HepG2 (cell line): ENCODE data around the gene NAPB. TPM values are rescaled to one million over a fixed set of nuclear protein-coding genes. Genes with fewer than 3 reads are reported as not detected.

Experiments
- ATAC-seq: fragments of 200-7000 bp; cut with Tn5 transposase; 3 replicates; pipeline ENCODE4 v1.9.1; 2020; ENCODE audit warnings: mild to moderate bottlenecking, moderate library complexity
- BruUV-seq: library from RNA; stranded (reverse); fragments of 400-500 nt; replicated peaks from 2 replicates; lab custom pipeline; 2021; lab: Mats Ljungman, UMichigan
- CTCF ChIA-PET: fragments of 300-600 bp; formaldehyde crosslinking; extraction: SDS; loops from one replicate; lab custom pipeline; 2021; ENCODE audit warnings: low total read pairs, inconsistent platforms, low intra/inter-chr PET ratio; lab: Yijun Ruan, JAX
- POLR2A ChIA-PET: fragments of 350-600 bp; sonication (Branson Sonifier 250); formaldehyde crosslinking; loops from one replicate; lab custom pipeline; 2020; ENCODE audit warnings: antibody characterized with exemption, inconsistent platforms; lab: Yijun Ruan, JAX
- DNase-seq: peaks from one replicate; pipeline ENCODE4 v3.0.0-alpha.2; 2015; ENCODE audit warnings: low spot score
- FAIRE-seq: peaks from 3 replicates; lab custom pipeline; 2011; peaks lifted over from hg19 to GRCh38; lab: Jason Lieb, UNC
- H2AFZ ChIP-seq: one replicate; pipeline ENCODE4 v1.6.1; 2011; ENCODE audit warnings: low read length, inconsistent platforms
- H3K27ac ChIP-seq: fragments of 300-600 bp; 3 replicates; pipeline ENCODE4 v1.8.0; 2011; ENCODE audit warnings: mixed run types, mild to moderate bottlenecking, mixed read lengths, low read length, inconsistent platforms; ENCODE audit not compliant: insufficient read depth; ENCODE audit errors: extremely low read length
- H3K27me3 ChIP-seq, 2 experiments: fragments of 200-600 bp in 1 of 2; 2 replicates in 1 of 2; 3 replicates in 1 of 2; pipeline versions ENCODE4 v1.6.0 to v1.8.0; 2011; ENCODE audit warnings: low read length in 2 of 2, mild to moderate bottlenecking in 2 of 2, moderate library complexity in 2 of 2, inconsistent platforms in 1 of 2; ENCODE audit not compliant: insufficient read depth in 2 of 2, control insufficient read depth in 1 of 2
- H3K36me3 ChIP-seq, 2 experiments: fragments of 200-600 bp in 1 of 2; replicated peaks in 1 of 2; 2 replicates in 1 of 2; 3 replicates in 1 of 2; pipeline versions ENCODE4 v1.5.1 to v1.8.0; 2011; ENCODE audit warnings: low read length in 2 of 2, inconsistent platforms in 1 of 2; ENCODE audit not compliant: insufficient read depth in 2 of 2, control insufficient read depth in 1 of 2
- H3K4me1 ChIP-seq: 2 replicates; pipeline ENCODE4 v1.5.1; 2012; ENCODE audit warnings: low read length, inconsistent platforms; ENCODE audit not compliant: insufficient read depth
- H3K4me2 ChIP-seq: 2 replicates; pipeline ENCODE4 v1.6.0; 2011; ENCODE audit warnings: low read depth, low read length, inconsistent platforms
- H3K4me3 ChIP-seq, 3 experiments: fragments of 200-600 bp in 1 of 3; sonication (generic), shearing (Covaris generic) in 1 of 3; replicated peaks in 1 of 3; 2 replicates each; pipeline ENCODE4 v1.5.1; 2011 to 2016; ENCODE audit warnings: low read length in 3 of 3, inconsistent platforms in 2 of 3, low read depth in 2 of 3, mild to moderate bottlenecking in 2 of 3, control low read depth in 1 of 3, mixed read lengths in 1 of 3; ENCODE audit not compliant: insufficient read depth in 1 of 3
- H3K79me2 ChIP-seq: one replicate; pipeline ENCODE4 v1.6.1; 2011; ENCODE audit warnings: low read length, inconsistent platforms; ENCODE audit not compliant: insufficient read depth
- H3K9ac ChIP-seq: 2 replicates; pipeline ENCODE4 v1.6.0; 2011; ENCODE audit warnings: mild to moderate bottlenecking, low read depth, low read length, inconsistent platforms; ENCODE audit not compliant: insufficient read depth
- H3K9me3 ChIP-seq: 2 replicates; pipeline ENCODE4 v1.5.1; 2012; ENCODE audit warnings: mild to moderate bottlenecking, low read length
- H4K20me1 ChIP-seq: 2 replicates; pipeline ENCODE4 v1.6.0; 2011; ENCODE audit warnings: inconsistent platforms, mild to moderate bottlenecking, low read length, moderate library complexity; ENCODE audit not compliant: insufficient read depth
- FOSL2 ChIP-seq: sonication (generic); formaldehyde crosslinking; IDR thresholded peaks from 2 replicates; pipeline ENCODE4 v1.4.0; 2020; ENCODE audit warnings: missing genetic modification reagents
- IKZF1 ChIP-seq: fragments of 450-650 bp; IDR thresholded peaks from 2 replicates; pipeline ENCODE4 v1.7.1; 2016
- MNT ChIP-seq: fragments of 450-650 bp; IDR thresholded peaks from 2 replicates; pipeline ENCODE4 v1.6.1; 2016
- SATB2 ChIP-seq: sonication (generic); formaldehyde crosslinking; IDR thresholded peaks from 2 replicates; pipeline ENCODE4 v1.5.0; 2020; ENCODE audit warnings: missing genetic modification reagents
- ZNF282 ChIP-seq: fragments of 450-650 bp; IDR thresholded peaks from 2 replicates; pipeline ENCODE4 v1.6.1; 2018; ENCODE audit not compliant: partially characterized antibody
- ZNF780A ChIP-seq: sonication (generic); formaldehyde crosslinking; IDR thresholded peaks from 2 replicates; pipeline ENCODE4 v1.8.0; 2022; ENCODE audit warnings: mild to moderate bottlenecking, missing genetic modification reagents, moderate library complexity
- WGBS: methylation state at CpG from one replicate; pipeline ENCODE4 v1.1.6; 2017; ENCODE audit warnings: low lambda C conversion rate; 5-methylcytosine and 5-hydroxymethylcytosine counted together
- in situ Hi-C: cut with HindIII; loops from 2 replicates; pipeline ENCODE4 v1.10.0; 2017; ENCODE audit warnings: low pct_unique_long_range_greater_than_20kb; ENCODE audit not compliant: extremely low pct_ligation_motif_present
- intact Hi-C: fragments of 100-400 bp; cut with micrococcal nuclease; formaldehyde crosslinking; loops from one replicate; pipeline ENCODE4 v1.10.0; 2022; ENCODE audit not compliant: unreplicated experiment
- polyA plus RNA-seq, 8 experiments: library from polyadenylated mRNA; depleted of rRNA in 3 of 8; stranded (reverse) in 7 of 8; unstranded in 1 of 8; fragments of >200 nt; fragmentation: Illumina TruSeq in 4 of 8; extraction: Trizol in 4 of 8; gene quantifications; 2 replicates each; pipeline versions ENCODE4 v1.2.1 to v1.2.3, GENCODE V29; 2011 to 2016; ENCODE audit warnings: low read depth in 4 of 8, missing spikeins in 1 of 8, mixed read lengths in 1 of 8; ENCODE audit not compliant: insufficient read depth in 1 of 8
- total RNA-seq, 5 experiments: library from RNA; depleted of rRNA; stranded (reverse); fragments of >200 nt; fragmentation: Illumina TruSeq; extraction: Trizol; gene quantifications; 2 replicates each; pipeline ENCODE4 v1.2.3, GENCODE V29; 2016; ENCODE audit warnings: low read depth in 1 of 5

NAPB gene
- total and polyA plus RNA-seq, 2 of the 13 experiments (the other 11 are each of a cell fraction or from before 2014, with no cell fraction given): 15.2 to 16.1 TPM

- TF ChIP-seq FOSL2 (peak; percentile 75), SATB2 (CRISPR knock-in tag) (no peak), ZNF282 (no peak)
Observed at GRCh38 chr20:23445596-23446217, 24.4 kb upstream of the NAPB start (continued).

- ATAC-seq: no peak
- no peaks in the 10 kb centered on the region for H3K79me2 ChIP-seq
- ChIA-PET POLR2A (interaction anchor here (1.5 kb wide), 1 partner anchor 9 kb away, joined by 3 read pairs; no protein-coding TSS in a partner anchor), CTCF (no interaction called here)
- H2AFZ ChIP-seq: no peak overlapping the region
- 37% methylated on average over 4 of the region's 4 CpGs for WGBS
- intact Hi-C loops: loop anchor here (5.0 kb wide), 1 partner anchor 277 kb away; no protein-coding TSS in a partner anchor
- H3K36me3 ChIP-seq: no peaks in the 10 kb centered on the region
- no peak overlapping the region for H3K4me2 ChIP-seq
- TF ChIP-seq ZNF780A (no peak), MNT (0 out of 2 replicates have a peak, but pooled peaks have one; percentile 13), IKZF1 (peak; percentile 24; the same call in 1 of the 2 replicates)
- FAIRE-seq: no peak
- no peak for DNase-seq
- BruUV-seq: no TSS peak
- H3K27me3 ChIP-seq: peaks cover 0 to 21% of the 10 kb centered on the region in 2 experiments; a peak in 2 of 5 replicates
- no peak overlapping the region for H3K4me3 ChIP-seq
- no peaks in the 10 kb centered on the region for H3K9me3 ChIP-seq
- H4K20me1 ChIP-seq: no peaks in the 10 kb centered on the region
- peaks cover 12% of the 10 kb centered on the region for H3K4me1 ChIP-seq
- H3K27ac ChIP-seq: no peak overlapping the region
- in situ Hi-C loops: loop anchor here (5.0 kb wide), 1 partner anchor 162 kb away; the partner anchor contains the start of gene CST9
- H3K9ac ChIP-seq: no peak overlapping the region
Observed at GRCh38 chr20:23444859-23445258, 23.6 kb upstream of the NAPB start.
